GM10266 (cell line): ENCODE data around the gene LATS2.

Source experiments
- DNase-seq: peaks from one replicate; pipeline ENCODE4 v3.0.0; 2012; ENCODE audit errors: extremely low spot score
- TF ChIP-seq, protein P1 (sequence below): IDR thresholded peaks from 2 replicates; pipeline ENCODE4 v1.5.1; 2012; ENCODE audit warnings: mild to moderate bottlenecking, low read depth; ENCODE audit not compliant: control insufficient read depth, insufficient read depth; ENCODE audit errors: missing control alignments

The LATS2 gene

DNA sequence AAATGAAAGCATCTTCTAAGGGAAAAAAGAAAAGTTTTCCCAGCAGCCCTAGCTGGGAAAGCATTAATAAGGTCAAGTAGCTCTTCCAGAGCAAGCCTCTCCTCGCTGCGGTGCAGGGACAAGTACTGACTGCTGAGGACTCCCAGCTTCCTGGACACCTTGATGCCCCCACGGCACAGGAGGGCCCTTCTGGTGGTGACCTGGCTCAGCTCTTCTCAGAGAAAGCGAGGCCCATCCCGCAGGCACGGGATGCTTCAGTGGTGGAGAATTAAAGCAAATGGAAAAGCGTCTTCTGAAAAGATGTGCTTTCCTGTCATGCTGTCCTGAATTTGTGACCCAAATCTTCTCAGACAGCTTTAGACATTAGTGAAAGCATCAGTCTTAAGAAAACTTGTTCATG lies 38.8 kb upstream of the LATS2 start:
- TF ChIP-seq, protein P1, sequence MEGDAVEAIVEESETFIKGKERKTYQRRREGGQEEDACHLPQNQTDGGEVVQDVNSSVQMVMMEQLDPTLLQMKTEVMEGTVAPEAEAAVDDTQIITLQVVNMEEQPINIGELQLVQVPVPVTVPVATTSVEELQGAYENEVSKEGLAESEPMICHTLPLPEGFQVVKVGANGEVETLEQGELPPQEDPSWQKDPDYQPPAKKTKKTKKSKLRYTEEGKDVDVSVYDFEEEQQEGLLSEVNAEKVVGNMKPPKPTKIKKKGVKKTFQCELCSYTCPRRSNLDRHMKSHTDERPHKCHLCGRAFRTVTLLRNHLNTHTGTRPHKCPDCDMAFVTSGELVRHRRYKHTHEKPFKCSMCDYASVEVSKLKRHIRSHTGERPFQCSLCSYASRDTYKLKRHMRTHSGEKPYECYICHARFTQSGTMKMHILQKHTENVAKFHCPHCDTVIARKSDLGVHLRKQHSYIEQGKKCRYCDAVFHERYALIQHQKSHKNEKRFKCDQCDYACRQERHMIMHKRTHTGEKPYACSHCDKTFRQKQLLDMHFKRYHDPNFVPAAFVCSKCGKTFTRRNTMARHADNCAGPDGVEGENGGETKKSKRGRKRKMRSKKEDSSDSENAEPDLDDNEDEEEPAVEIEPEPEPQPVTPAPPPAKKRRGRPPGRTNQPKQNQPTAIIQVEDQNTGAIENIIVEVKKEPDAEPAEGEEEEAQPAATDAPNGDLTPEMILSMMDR, result no peak
- no peak for DNase-seq

DNA sequence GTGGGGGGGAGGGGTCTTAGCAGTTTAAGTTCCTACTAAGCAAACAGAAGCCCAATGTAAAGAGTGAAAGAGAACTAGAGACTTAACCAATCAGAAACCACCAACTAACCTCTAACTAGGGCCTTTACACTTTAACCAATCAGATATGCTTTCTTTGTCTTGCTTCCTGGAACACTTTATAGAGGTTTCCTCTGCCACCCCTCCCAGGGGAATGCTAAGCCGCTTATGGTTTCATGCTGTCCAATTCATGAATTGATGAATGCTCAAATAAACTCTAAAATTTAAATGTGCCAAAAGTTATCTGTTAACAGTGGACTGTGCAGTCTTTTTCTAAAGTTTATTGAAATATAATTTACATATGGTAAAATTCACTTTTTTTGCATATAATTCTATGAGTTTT lies 33.9 kb upstream of the LATS2 start:
- no peak for DNase-seq
- TF ChIP-seq, protein P1, result no peak

DNA sequence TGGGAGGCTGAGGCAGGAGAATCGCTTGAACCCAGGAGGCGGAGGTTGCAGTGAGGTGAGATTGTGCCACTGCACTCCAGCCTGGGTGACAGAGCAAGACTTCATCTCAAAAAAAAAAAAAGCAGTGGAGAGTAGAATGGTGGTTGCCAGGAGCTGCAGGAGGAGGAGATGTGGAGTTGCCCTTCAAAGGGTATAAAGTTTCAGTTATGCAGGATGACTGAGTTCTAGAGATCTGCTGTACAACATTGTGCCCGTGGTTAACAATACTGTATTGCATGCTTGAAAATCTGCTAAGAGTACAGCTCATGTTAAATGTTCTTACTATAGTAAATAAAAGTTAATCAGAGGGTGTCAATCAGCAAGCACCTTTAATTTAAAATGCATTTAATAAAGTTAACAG lies 28.4 kb upstream of the LATS2 start:
- DNase-seq, result no peak
- TF ChIP-seq, protein P1, result no peak

GRCh38 chr13:21088534-21088933 lies 27.1 kb upstream of the LATS2 start:
- no peak for DNase-seq
- TF ChIP-seq, protein P1, result no peak

GRCh38 chr13:21086929-21087328 lies 25.5 kb upstream of the LATS2 start:
- no peak for DNase-seq
- TF ChIP-seq, protein P1, result no peak

GRCh38 chr13:21081926-21082325 lies 20.5 kb upstream of the LATS2 start:
- TF ChIP-seq, protein P1, result no peak
- DNase-seq, result no peak

DNA sequence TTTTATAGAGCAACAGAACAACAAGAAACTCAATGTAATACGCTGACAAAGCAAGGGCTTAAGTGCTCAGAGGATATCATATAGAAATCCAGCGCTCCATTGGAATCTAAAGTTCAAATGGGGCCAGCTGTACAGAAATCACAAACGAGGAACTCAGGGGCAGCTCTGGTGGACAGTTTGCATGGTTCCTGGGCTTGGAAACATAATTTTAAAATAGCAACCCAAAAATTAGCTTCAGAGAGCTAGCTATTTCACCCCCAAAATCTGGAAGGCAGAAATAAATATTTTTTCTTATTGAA lies 19.2 kb upstream of the LATS2 start:
- no peak for DNase-seq
- TF ChIP-seq, protein P1, result no peak
